ENCODE measurements around the gene GLIPR2.
"Not testable (repeated sequence)": the region's sequence is repeated elsewhere in the genome, so short reads cannot be mapped to it uniquely, and the experiment has no call there.

- not testable (repeated sequence) for TF ChIP-seq CTCF (IDR thresholded peaks at IDR 0.05 in 4 of 5, conservative IDR thresholded peaks at IDR 0.05 in 1 of 5); POLR2A (IDR thresholded peaks at IDR 0.05)
Observed at GRCh38 chr9:36131666-36132065, 4.9 kb upstream of the GLIPR2 start.
